Skeletal muscle satellite cell (primary cell): ENCODE results near the gene SORCS2.

ENCODE experiments used
- H3K27me3 ChIP-seq: 2 replicates; pipeline ENCODE4 v1.7.0; 2013; ENCODE audit warnings: low read length; ENCODE audit not compliant: control insufficient read depth, insufficient read depth
- H3K36me3 ChIP-seq: 2 replicates; pipeline ENCODE4 v1.7.0; 2013; ENCODE audit warnings: mild to moderate bottlenecking, control low read depth, low read length; ENCODE audit not compliant: insufficient read depth
- H3K4me1 ChIP-seq: 2 replicates; pipeline ENCODE4 v1.7.0; 2013; ENCODE audit warnings: low read length; ENCODE audit not compliant: control insufficient read depth, insufficient read depth
- H3K4me2 ChIP-seq: 2 replicates; pipeline ENCODE4 v1.7.0; 2013; ENCODE audit warnings: mild to moderate bottlenecking, low read length
- H3K4me3 ChIP-seq: 2 replicates; pipeline ENCODE4 v1.7.0; 2013; ENCODE audit warnings: low read length
- H3K9ac ChIP-seq: 2 replicates; pipeline ENCODE4 v1.7.0; 2013; ENCODE audit warnings: mild to moderate bottlenecking, low read depth, low read length, moderate library complexity
- H3K9me3 ChIP-seq: replicated peaks from 2 replicates; pipeline ENCODE4 v1.7.0; 2013; ENCODE audit warnings: mild to moderate bottlenecking, control low read depth, low read length

SORCS2 gene

DNA sequence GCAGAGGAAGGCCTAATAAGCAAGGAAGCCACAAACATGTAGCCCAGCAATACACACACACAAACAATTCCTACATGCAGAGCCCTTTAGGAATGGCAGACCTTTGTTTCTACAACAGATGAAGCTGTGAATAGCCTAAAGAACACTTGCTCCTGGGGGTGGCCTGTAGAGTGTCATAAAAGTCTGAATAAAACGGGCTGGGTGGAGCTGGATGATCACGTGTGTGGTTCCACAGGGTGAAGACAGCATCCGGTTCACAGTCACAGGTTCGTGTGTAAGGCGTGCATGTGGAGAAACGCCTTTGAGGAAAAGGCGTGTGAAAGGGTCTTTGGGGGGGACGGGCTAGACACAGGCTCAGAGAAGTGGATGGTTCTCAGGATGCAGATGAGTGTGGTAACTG lies 591.2 kb downstream of the SORCS2 start:
- Histone ChIP-seq H3K4me2 (no peak overlapping the region), H3K4me3 (no peak overlapping the region), H3K4me1 (peaks cover 4% of the 10 kb centered on the region), H3K36me3 (peaks cover 83% of the 10 kb centered on the region), H3K9me3 (no peaks in the 10 kb centered on the region), H3K27me3 (no peaks in the 10 kb centered on the region), H3K9ac (no peak overlapping the region)

DNA sequence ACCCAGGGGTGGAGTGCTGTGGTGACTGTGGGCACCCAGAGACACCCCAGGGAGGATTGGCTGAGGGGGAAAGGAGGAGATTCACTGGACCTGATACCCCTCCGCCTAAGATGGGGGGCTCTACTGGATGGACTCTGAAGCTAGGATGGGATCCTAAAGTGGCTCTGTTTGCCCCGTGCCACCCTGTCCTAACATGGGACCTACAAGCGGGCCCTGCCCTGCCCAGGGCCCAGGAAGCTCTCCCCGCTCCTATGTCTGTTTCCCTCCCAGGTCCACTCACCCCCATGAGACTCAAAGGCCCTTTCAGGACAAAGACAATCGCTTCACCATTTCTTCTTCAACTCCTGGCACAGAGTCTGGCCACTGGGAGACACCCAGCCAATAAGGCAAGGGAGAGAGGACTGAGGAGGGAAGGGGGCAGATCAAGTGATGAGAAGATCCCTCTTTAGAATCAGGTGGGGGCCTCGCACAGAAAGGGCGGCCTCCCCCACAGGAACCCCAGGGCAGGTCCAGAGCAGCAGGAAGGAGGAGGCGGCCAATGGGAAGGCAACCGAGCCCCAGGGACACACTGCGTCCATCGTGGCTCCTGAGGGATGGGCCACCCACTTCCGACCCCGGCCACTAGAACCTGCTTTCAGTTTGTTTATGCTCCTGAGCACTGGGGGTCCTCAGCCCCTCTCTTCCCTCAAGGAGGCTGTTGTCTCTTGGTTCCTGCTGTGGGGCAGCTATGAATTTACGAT lies 592.0 kb downstream of the SORCS2 start:
- H3K4me3 ChIP-seq, result no peak overlapping the region
- H3K4me1 ChIP-seq, result peaks cover 3% of the 10 kb centered on the region
- H3K9ac ChIP-seq, result no peak overlapping the region
- no peaks in the 10 kb centered on the region for H3K9me3 ChIP-seq
- H3K27me3 ChIP-seq, result no peaks in the 10 kb centered on the region
- peaks cover 79% of the 10 kb centered on the region for H3K36me3 ChIP-seq
- no peak overlapping the region for H3K4me2 ChIP-seq

DNA sequence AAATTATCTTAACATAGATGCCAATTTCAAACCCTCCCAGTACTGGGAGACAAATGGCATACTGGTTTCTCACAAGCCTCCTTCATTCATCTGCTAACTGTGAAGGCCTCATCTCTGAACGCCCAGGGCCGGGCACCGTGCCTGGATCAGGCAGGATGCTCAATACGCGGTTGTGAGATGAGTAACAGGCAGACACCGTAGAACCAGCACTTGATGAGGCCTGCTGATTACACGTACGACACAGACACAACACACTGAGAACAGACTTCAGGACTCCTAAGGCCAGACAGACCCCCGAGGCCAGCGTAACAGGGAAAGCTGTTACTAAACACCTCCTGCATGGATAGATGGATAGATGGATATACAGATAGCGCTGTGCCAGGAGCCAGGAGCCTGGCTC lies 592.7 kb downstream of the SORCS2 start:
- no peak overlapping the region for H3K4me2 ChIP-seq
- no peaks in the 10 kb centered on the region for H3K27me3 ChIP-seq
- no peaks in the 10 kb centered on the region for H3K9me3 ChIP-seq
- no peaks in the 10 kb centered on the region for H3K4me1 ChIP-seq
- H3K4me3 ChIP-seq, result no peak overlapping the region
- H3K9ac ChIP-seq, result no peak overlapping the region
- H3K36me3 ChIP-seq, result peaks cover 78% of the 10 kb centered on the region

DNA sequence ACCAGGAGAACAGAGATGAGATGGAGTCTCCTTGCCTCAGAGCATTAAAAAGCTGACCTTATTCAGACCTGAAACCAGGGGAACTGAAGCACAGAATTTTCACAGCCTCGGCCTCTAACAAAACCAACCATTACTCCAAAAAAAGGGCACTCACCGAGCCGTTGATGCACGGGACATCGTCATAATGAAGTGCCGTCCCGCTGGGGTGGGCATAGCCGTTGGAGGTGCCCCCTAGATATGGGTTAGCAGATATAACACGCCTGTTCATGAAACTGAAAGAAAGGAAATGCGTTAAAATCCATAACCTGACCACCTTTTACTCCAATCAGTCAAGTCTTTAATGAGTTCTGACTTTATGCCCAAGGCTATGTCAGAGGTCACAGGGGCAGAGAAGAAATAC lies 593.7 kb downstream of the SORCS2 start:
- Histone ChIP-seq H3K27me3 (no peaks in the 10 kb centered on the region), H3K4me3 (no peak overlapping the region), H3K4me1 (no peaks in the 10 kb centered on the region), H3K9ac (no peak overlapping the region), H3K9me3 (no peaks in the 10 kb centered on the region), H3K4me2 (no peak overlapping the region), H3K36me3 (peaks cover 78% of the 10 kb centered on the region)

DNA sequence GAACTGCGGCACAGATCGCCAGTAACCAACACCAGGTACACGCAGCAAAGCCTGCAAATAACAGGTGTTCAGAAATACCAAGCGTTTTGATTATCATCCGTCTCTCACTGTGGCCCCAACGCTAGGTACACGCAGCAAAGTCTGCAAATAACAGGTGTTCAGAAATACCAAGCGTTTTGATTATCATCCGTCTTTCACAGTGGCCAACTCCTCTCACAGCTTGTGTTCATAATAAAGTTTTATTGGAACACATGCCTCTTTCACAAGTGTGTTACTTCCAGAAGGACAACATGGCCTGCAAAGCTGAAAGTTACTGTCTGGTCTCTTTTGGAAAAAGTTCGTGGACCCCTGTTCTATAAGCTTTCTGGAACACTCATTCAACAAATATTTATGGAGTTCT lies 594.2 kb downstream of the SORCS2 start:
- Histone ChIP-seq H3K9ac (no peak overlapping the region), H3K4me3 (no peak overlapping the region), H3K9me3 (no peaks in the 10 kb centered on the region), H3K4me1 (no peaks in the 10 kb centered on the region), H3K36me3 (peaks cover 78% of the 10 kb centered on the region), H3K4me2 (no peak overlapping the region), H3K27me3 (no peaks in the 10 kb centered on the region)

DNA sequence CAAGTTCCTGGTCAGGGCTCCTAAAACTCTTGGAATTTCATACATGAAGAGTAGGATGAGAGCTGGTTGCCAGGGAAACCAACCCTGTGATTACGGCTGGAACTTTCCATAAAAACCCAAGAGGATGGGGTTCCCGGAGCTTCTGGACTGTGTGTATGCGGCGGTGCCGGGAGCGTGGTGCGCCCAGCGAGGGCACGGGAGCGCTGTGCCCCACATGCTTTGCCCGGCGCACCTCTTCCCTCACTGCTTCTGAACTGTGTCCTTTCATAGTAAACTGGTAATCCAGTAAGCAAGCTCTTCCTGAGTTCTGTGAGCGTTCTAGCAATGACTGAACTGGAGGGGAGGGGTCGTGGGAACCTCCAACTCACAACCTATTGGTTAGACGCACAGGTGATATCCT lies 594.7 kb downstream of the SORCS2 start:
- no peak overlapping the region for H3K9ac ChIP-seq

DNA sequence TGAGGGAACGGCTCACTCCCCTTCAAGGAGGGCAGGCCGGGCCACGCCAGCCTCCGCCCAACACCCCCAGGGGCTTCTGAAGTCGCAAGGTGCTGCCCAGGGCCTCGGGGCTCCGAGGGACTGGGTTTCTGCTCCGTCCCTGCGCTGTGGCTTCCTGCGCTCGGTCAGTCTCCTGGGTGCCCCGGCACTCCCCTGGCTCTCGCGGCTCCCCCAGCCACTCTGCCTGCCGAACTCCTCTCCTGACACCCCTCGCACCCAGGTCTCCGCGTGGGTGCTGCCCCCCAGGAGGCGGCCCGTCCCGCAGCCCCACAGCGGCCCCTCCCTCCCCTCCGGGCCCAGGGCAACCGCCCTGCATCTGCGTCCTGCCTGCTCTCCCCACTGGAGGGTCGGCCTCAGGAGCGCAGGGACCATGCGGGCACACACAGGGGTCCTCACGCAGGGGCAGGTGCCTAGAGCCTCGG lies 595.4 kb downstream of the SORCS2 start:
- H3K9ac ChIP-seq, result no peak overlapping the region
- peaks cover 78% of the 10 kb centered on the region for H3K36me3 ChIP-seq
- no peak overlapping the region for H3K4me2 ChIP-seq

More for the DNA sequence above, 594.7 kb downstream of the SORCS2 start:
- H3K4me1 ChIP-seq, result no peaks in the 10 kb centered on the region
- no peak overlapping the region for H3K4me2 ChIP-seq
- no peak overlapping the region for H3K4me3 ChIP-seq
- peaks cover 78% of the 10 kb centered on the region for H3K36me3 ChIP-seq
- no peaks in the 10 kb centered on the region for H3K9me3 ChIP-seq
- no peaks in the 10 kb centered on the region for H3K27me3 ChIP-seq

DNA sequence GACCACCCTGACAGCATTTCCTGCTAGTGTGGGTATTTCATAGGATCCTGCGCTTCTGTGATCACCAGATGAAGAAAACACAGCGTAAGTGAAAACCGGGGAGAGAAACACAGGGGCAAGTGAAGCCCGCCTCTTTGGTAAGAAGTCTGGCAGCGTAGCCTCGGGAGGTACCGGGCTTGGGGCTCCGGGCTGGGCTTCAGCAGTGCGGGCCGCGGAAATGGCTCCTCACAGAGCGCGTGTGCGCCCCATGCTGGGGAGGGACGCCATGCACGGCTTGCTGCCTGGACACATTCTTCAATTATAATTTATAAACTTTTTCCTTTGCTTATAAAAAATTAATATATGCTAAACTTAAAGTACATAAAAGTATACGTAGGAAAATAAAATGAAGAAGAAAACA lies 595.9 kb downstream of the SORCS2 start:
- Histone ChIP-seq H3K36me3 (peaks cover 80% of the 10 kb centered on the region), H3K27me3 (no peaks in the 10 kb centered on the region), H3K9ac (no peak overlapping the region), H3K9me3 (no peaks in the 10 kb centered on the region), H3K4me1 (no peaks in the 10 kb centered on the region), H3K4me3 (no peak overlapping the region), H3K4me2 (no peak overlapping the region)

More for the DNA sequence above, 595.4 kb downstream of the SORCS2 start:
- no peaks in the 10 kb centered on the region for H3K9me3 ChIP-seq
- H3K4me3 ChIP-seq, result no peak overlapping the region
- no peaks in the 10 kb centered on the region for H3K4me1 ChIP-seq
- H3K27me3 ChIP-seq, result no peaks in the 10 kb centered on the region

DNA sequence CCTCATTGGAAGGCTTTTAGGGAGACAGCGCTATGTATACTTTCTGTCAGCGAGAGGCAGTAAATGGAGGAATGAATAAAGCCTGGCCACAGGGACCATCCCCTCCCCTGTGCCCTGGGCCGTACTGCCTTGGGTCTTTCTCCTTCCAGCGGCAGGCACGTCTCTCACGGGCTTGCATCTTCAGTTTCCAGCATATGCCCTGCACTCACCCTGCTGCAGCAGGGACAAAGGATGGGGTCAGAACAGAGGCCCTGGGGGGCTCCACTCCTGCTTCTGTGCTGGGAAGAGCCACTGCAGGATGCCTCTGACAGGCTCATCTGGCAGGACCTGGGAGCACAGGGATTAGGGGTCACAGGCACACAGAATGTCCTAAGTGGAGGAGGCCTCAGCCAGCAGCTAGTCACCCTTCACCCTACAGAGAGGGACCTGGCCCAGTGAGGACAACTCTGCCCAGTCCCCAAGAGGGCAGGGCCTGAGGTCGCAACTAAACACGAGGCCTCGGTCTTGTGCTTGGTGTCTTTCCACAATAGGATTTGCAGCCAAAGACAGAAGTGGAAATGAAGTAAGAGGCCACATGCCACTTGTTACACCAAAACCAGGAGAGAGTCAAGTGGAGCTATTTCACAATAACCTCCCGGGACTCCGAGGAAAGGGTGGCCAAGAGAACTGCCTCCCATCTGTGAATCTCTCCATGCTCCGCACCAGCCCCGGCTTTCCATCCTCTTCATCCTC lies 596.5 kb downstream of the SORCS2 start:
- Histone ChIP-seq H3K9me3 (no peaks in the 10 kb centered on the region), H3K4me2 (no peak overlapping the region), H3K27me3 (no peaks in the 10 kb centered on the region), H3K4me3 (no peak overlapping the region), H3K9ac (no peak overlapping the region), H3K4me1 (no peaks in the 10 kb centered on the region), H3K36me3 (peaks cover 80% of the 10 kb centered on the region)

DNA sequence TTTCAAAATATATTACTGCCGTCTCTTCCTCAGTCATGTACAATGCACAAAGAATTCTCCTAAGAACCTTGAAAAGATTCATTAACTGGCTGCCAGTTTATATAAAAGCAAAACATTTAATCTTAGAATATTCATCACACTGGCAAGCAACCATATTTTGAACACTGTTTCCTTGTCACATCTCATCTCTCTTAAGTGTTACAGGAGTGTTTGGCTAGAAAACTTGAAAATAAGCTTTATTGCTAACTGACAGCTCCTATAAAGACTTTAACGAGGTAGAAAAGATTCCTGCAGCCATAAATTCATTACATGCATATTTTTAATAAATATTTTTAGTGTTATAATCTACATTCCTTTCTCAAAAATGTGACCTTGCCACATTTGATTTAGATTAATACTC lies 597.7 kb downstream of the SORCS2 start:
- peaks cover 71% of the 10 kb centered on the region for H3K36me3 ChIP-seq

DNA sequence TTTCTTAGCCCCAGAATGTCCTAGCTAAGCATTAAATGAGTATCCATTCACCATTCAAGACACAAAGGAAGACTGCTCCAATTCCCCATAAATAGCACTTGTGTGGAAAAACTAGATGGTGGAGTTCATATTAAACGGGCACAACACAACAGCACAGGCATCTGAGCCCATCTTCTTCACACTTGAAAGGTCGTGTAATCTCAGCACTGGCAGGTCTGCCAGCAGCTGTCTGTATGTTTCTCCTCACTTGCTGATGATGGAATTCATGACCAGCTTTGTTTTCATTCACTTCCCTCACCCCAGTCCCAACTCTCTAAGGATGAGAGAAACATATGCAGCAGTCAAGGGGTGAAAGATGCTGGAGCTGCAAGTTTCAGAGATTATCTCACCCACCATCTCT lies 598.7 kb downstream of the SORCS2 start:
- H3K9ac ChIP-seq, result no peak overlapping the region
- no peaks in the 10 kb centered on the region for H3K9me3 ChIP-seq
- peaks cover 66% of the 10 kb centered on the region for H3K36me3 ChIP-seq
- H3K4me3 ChIP-seq, result no peak overlapping the region
- H3K4me2 ChIP-seq, result no peak overlapping the region
- H3K27me3 ChIP-seq, result no peaks in the 10 kb centered on the region
- no peaks in the 10 kb centered on the region for H3K4me1 ChIP-seq

More for the DNA sequence above, 597.7 kb downstream of the SORCS2 start:
- no peaks in the 10 kb centered on the region for H3K4me1 ChIP-seq
- H3K27me3 ChIP-seq, result no peaks in the 10 kb centered on the region
- no peaks in the 10 kb centered on the region for H3K9me3 ChIP-seq
- H3K9ac ChIP-seq, result no peak overlapping the region
- H3K4me3 ChIP-seq, result no peak overlapping the region
- H3K4me2 ChIP-seq, result no peak overlapping the region
